Heart left ventricle (tissue), 16 donors: ENCODE measurements around the gene FAM163A. TPM values are rescaled to one million over a fixed set of nuclear protein-coding genes. Genes with fewer than 3 reads are reported as not detected.

Source experiments
- ATAC-seq, 4 donors: fragments of 200-7000 bp; cut with Tn5 transposase; one replicate each; pipeline ENCODE4 v1.9.1; 2020 to 2022; ENCODE audit warnings: moderate library complexity in 4 of 4, mild to moderate bottlenecking in 3 of 4, moderate number of reproducible peaks in 1 of 4
- DNase-seq, 5 donors: peaks; one replicate each; pipeline ENCODE4 v3.0.0-alpha.2; 2020
- H3K27ac ChIP-seq, 12 donors: fragments of 200-600 bp; sonication (generic) in 4 of 12; one replicate each; pipeline versions ENCODE4 v1.5.0 to v1.8.0; 2016 to 2022; ENCODE audit warnings: mild to moderate bottlenecking in 2 of 12
- H3K27me3 ChIP-seq, 9 donors: fragments of 200-600 bp; sonication (generic) in 2 of 9; one replicate each; pipeline versions ENCODE4 v1.5.1 to v1.8.0; 2016 to 2022; ENCODE audit warnings: mild to moderate bottlenecking in 3 of 9
- H3K36me3 ChIP-seq, 9 donors: fragments of 200-600 bp; sonication (generic) in 2 of 9; one replicate each; pipeline versions ENCODE4 v1.5.0 to v1.8.0; 2018 to 2022; ENCODE audit warnings: mild to moderate bottlenecking in 2 of 9
- H3K4me1 ChIP-seq, 12 donors: fragments of 200-600 bp; sonication (generic) in 4 of 12; one replicate each; pipeline versions ENCODE4 v1.5.0 to v1.8.0; 2016 to 2022; ENCODE audit warnings: mild to moderate bottlenecking in 3 of 12
- H3K4me3 ChIP-seq, 12 donors: fragments of 200-600 bp; sonication (generic) in 4 of 12; one replicate each; pipeline versions ENCODE4 v1.5.0 to v1.8.0; 2017 to 2022; ENCODE audit warnings: mild to moderate bottlenecking in 9 of 12, moderate library complexity in 4 of 12
- H3K9me3 ChIP-seq, 12 donors: fragments of 200-600 bp; sonication (generic) in 4 of 12; one replicate each; pipeline versions ENCODE4 v1.5.0 to v1.8.0; 2016 to 2022; ENCODE audit warnings: mild to moderate bottlenecking in 1 of 12
- CTCF ChIP-seq, 12 donors: fragments of 200-600 bp; sonication (generic) in 4 of 12; IDR thresholded peaks; one replicate each; pipeline versions ENCODE4 v1.5.0 to v1.8.0; 2018 to 2022; ENCODE audit warnings: antibody characterized with exemption in 12 of 12, mild to moderate bottlenecking in 5 of 12
- POLR2A ChIP-seq, 2 donors: fragments of 450-650 bp; IDR thresholded peaks; one replicate each; pipeline ENCODE4 v1.6.1; 2017; ENCODE audit warnings: antibody characterized with exemption in 2 of 2, mild to moderate bottlenecking in 2 of 2, moderate library complexity in 2 of 2
- WGBS, 4 donors: extraction: QIAGEN DNeasy Blood & Tissue Kit in 2 of 4; methylation state at CpG; one replicate each; pipeline versions ENCODE4 v1.1.5 to v1.1.7; 2013 to 2018; 5-methylcytosine and 5-hydroxymethylcytosine counted together
- intact Hi-C, 10 donors: fragments of 100-400 bp; cut with DNase I; formaldehyde crosslinking; loops; one replicate each; pipeline versions ENCODE4 v1.11.1 to v1.14.2; 2022
- polyA plus RNA-seq, 2 donors: library from polyadenylated mRNA; stranded (reverse); fragments of 200-250 nt; gene quantifications; one replicate each; pipeline ENCODE4 v1.2.3, GENCODE V29; 2013
- total RNA-seq, 9 donors: library from RNA; depleted of rRNA in 2 of 9; stranded (reverse); fragments of >200 nt in 2 of 9; fragmentation: NEBNext Ultra II Directional in 3 of 9; extraction: Animal tissue kit (Norgen Biotek cat#: 25700) in 3 of 9; gene quantifications; one replicate each; pipeline versions ENCODE4 v1.1.0 to v1.2.4, GENCODE V29; 2016 to 2023
- donor health status: ischemic (EF 13 %, LVEDD 7.1; RV severe dilation, severe dysfunction).
- donor health status: healthy with polysubstance abuse.
- donor health status: DM: no; HTN: yes; CAD: no.
- donor health status: DM: no; HTN: no; CAD: no.
- donor health status: ischemic (EF 25% LVEDD 6.9; RV normal size, moderate dysfunction).
- donor health status: ischemic (EF 25% LVEDD 5.7; RV mildly dilated, moderate dysfunction).
- donor health status: healthy.
- donor health status: DM: yes; HTN: yes; CAD: no.
- donor health status: ischemic (EF 35%, LVEDD 5.7; RV mildly dilated, moderate dysfunction).
- donor health status: nonischemic (EF 11% LVEDD 7.7; RV severe dilation, severe dysfunction).
- donor health status: DM: yes; HTN: yes; CAD: no.
- donor health status: PGD.
- donor health status: ischemic (EF 29% LVEDD 5.4; RV normal size, mild dysfunction).
- donor health status: nonischemic (EF 23%, LVEDD 6.1; RV moderate dilation, normal function).

Gene FAM163A
- total and polyA plus RNA-seq, 11 donors: 0.04 to 0.28 (median 0.16) TPM; not detected in 1

GRCh38 chr1:179857009-179857408 lies 113.9 kb downstream of the FAM163A start:
- no peak for ATAC-seq
- whole genome bisulfite sequencing, 4 donors: 88 to 97% (median 95%) methylated on average over 4 of the region's 4 CpGs
- DNase-seq: no peak

DNA sequence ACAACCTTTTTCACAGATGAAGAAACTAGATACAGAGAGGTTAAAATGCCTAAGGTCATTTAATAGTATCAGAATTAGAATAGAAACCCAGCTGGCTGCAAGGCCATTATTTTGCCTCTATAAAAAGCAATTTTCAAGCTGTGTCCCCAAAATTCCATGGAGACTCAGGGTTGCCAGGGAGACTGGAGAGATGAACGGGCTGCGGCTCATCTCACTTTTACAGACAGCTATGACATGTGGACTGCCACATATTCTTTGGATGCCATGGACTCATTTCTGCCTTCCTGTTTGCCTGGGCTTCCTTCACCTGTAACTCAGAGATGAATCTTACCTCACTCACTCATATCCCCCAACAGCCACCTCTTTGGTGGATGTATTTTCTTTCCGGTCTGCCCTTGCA lies 117.6 kb downstream of the FAM163A start:
- intact Hi-C loops: loop anchor here in 4 of 10 donors (10.0 kb wide), 3 partner anchors 174 to 324 kb away; no protein-coding TSS in a partner anchor
- Histone ChIP-seq H3K4me1 (peaks cover 0 to 8% (median 0%) of the 10 kb centered on the region in 12 donors), H3K27me3 (no peaks in the 10 kb centered on the region), H3K27ac (no peak overlapping the region), H3K36me3 (peaks cover 0 to 80% (median 59%) of the 10 kb centered on the region in 9 donors), H3K9me3 (no peaks in the 10 kb centered on the region), H3K4me3 (no peak overlapping the region)
- 76 to 89% (median 81%) methylated on average over 3 of the region's 3 CpGs for WGBS, 4 donors
- DNase-seq: no peak
- ATAC-seq: no peak
- no peak for TF ChIP-seq POLR2A (IDR thresholded peaks at IDR 0.05)
- TF ChIP-seq CTCF (IDR thresholded peaks at IDR 0.05): no peak

More at GRCh38 chr1:179857009-179857408, 113.9 kb downstream of the FAM163A start:
- Histone ChIP-seq H3K27me3 (no peaks in the 10 kb centered on the region), H3K9me3 (no peaks in the 10 kb centered on the region), H3K4me1 (peaks cover 0 to 6% (median 0%) of the 10 kb centered on the region in 12 donors), H3K36me3 (peaks cover 0 to 84% (median 37%) of the 10 kb centered on the region in 9 donors), H3K4me3 (no peak overlapping the region), H3K27ac (no peak overlapping the region)
- intact Hi-C loops: no loop called here
- TF ChIP-seq POLR2A (IDR thresholded peaks at IDR 0.05) (no peak), CTCF (IDR thresholded peaks at IDR 0.05) (no peak)

DNA sequence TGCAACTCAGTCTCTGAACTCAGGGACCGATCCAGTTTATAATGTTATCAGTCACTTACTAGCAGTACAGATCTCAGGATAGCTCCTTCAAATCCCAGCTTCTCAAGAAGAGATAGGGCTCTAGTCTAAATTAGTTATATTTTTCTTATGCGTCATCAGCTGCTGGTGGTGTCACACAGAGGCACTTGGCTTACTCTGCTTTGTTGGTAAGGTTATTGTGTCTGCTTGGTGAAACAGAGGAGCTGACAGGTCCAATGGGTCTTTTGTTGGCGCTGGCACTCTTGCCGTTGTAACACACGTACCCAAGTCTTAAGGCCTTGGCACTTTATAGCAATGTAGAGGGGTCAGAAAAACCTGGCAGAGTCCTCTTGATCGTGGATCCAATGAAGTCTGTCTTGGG lies 122.3 kb downstream of the FAM163A start:
- no peaks in the 10 kb centered on the region for H3K9me3 ChIP-seq
- peaks cover 0 to 16% (median under 1%) of the 10 kb centered on the region in 12 donors for H3K4me1 ChIP-seq
- DNase-seq (peak in 1 of 5 donors; percentile 52), ATAC-seq (peak in 3 of 4 donors; percentile 30 to 86 (median 84))
- peak overlapping the region in 1 of 12 donors; percentile 20 for H3K27ac ChIP-seq
- TF ChIP-seq POLR2A (IDR thresholded peaks at IDR 0.05) (no peak), CTCF (IDR thresholded peaks at IDR 0.05) (no peak)
- intact Hi-C loops: loop anchor here in 8 of 10 donors (5.0 to 10.0 kb wide), 4 partner anchors 169 to 319 kb away; no protein-coding TSS in a partner anchor
- WGBS, 4 donors: 56 to 67% (median 62%) methylated on average over 6 of the region's 6 CpGs
- H3K27me3 ChIP-seq: no peaks in the 10 kb centered on the region
- H3K36me3 ChIP-seq: peaks cover 0 to 88% (median 81%) of the 10 kb centered on the region in 9 donors
- H3K4me3 ChIP-seq: no peak overlapping the region

Other genes starting within 250 kb of the FAM163A start
- gene NPHS2, start 167.3 kb upstream of the FAM163A start, total RNA-seq: not detected
- not detected for gene NPHS2, start 167.3 kb upstream of the FAM163A start, polyA plus RNA-seq
- gene TDRD5, start 151.5 kb upstream of the FAM163A start, total RNA-seq: under 1 TPM in 1 of 9 donors, not detected in 8; 0.34 TPM
- gene TDRD5, start 151.5 kb upstream of the FAM163A start, polyA plus RNA-seq: not detected
- 10 to 100 TPM; 40.1 to 73.2 (median 56.7) TPM for gene TOR1AIP2, start 134.5 kb downstream of the FAM163A start, total RNA-seq
- gene TOR1AIP2, start 134.5 kb downstream of the FAM163A start, polyA plus RNA-seq: 10 to 100 TPM; 12.7 to 22.2 TPM
- 10 to 100 TPM; 25.4 to 68.2 (median 47.4) TPM for gene TOR1AIP1, start 139.0 kb downstream of the FAM163A start, total RNA-seq
- 10 to 100 TPM; 16.0 to 22.0 TPM for gene TOR1AIP1, start 139.0 kb downstream of the FAM163A start, polyA plus RNA-seq
- 10 to 100 TPM; 29.9 to 65.3 (median 41.8) TPM for gene CEP350, start 211.5 kb downstream of the FAM163A start, total RNA-seq
- gene CEP350, start 211.5 kb downstream of the FAM163A start, polyA plus RNA-seq: 10 to 100 TPM in 1 of 2 donors, 1 to 10 TPM in 1; 7.8 to 10.1 TPM